Epithelial cell of proximal tubule (primary cell): ENCODE results near the gene TNFRSF18. TPM values are rescaled to one million over a fixed set of nuclear protein-coding genes. Genes with fewer than 3 reads are reported as not detected.

Source experiments
- DNase-seq: peaks from one replicate; pipeline ENCODE4 v3.0.0-alpha.2; 2011; ENCODE audit warnings: low read depth
- H3K4me3 ChIP-seq: 2 replicates; pipeline ENCODE4 v1.5.1; 2011; ENCODE audit warnings: low read depth, mild to moderate bottlenecking, low read length
- total RNA-seq: library from RNA; depleted of rRNA; stranded (reverse); fragments of >200 nt; gene quantifications from 2 replicates; pipeline ENCODE4 v1.2.3, GENCODE V29; 2015
- TF ChIP-seq, protein P1 (sequence below): conservative IDR thresholded peaks from 2 replicates; pipeline ENCODE4 v1.5.1; 2012; ENCODE audit warnings: low read depth, mild to moderate bottlenecking, low read length

Gene TNFRSF18
- total RNA-seq, 1 donor from 2014 or later, result 3.1 TPM

DNA sequence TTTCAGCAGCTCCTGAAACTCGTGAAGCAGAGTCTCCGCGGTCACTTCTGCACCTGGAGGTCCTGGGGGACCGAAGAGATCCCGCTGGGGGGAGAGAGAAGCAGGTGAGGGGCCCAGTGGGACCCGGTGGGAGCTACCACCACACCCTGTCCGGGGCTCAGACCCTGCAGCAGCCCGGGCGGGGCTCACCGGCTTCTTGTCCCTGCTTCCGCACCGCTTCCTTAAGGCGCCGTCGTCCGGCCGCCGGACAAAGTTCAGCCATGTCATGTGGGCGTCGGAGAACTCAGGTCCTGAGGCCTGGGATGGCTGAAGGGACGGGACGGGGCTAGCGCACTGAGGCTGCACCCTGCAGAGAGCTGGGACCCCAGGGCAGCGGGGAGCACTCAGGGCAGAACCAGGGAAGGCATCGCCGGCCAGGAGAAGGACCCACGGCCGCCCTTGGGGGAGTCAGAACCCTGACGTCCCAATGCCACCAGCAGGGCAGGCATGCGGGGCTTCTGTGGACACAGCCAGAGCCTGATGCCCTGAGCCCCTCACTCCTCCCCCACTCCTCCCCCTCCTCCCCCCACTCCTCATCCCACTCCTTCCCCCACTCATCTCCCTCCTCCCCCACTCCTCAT, 37.9 kb upstream of the TNFRSF18 start:
- DNase-seq, result no peak
- TF ChIP-seq, protein P1, sequence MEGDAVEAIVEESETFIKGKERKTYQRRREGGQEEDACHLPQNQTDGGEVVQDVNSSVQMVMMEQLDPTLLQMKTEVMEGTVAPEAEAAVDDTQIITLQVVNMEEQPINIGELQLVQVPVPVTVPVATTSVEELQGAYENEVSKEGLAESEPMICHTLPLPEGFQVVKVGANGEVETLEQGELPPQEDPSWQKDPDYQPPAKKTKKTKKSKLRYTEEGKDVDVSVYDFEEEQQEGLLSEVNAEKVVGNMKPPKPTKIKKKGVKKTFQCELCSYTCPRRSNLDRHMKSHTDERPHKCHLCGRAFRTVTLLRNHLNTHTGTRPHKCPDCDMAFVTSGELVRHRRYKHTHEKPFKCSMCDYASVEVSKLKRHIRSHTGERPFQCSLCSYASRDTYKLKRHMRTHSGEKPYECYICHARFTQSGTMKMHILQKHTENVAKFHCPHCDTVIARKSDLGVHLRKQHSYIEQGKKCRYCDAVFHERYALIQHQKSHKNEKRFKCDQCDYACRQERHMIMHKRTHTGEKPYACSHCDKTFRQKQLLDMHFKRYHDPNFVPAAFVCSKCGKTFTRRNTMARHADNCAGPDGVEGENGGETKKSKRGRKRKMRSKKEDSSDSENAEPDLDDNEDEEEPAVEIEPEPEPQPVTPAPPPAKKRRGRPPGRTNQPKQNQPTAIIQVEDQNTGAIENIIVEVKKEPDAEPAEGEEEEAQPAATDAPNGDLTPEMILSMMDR, result no peak
- peak overlapping the region; percentile 33 for H3K4me3 ChIP-seq

DNA sequence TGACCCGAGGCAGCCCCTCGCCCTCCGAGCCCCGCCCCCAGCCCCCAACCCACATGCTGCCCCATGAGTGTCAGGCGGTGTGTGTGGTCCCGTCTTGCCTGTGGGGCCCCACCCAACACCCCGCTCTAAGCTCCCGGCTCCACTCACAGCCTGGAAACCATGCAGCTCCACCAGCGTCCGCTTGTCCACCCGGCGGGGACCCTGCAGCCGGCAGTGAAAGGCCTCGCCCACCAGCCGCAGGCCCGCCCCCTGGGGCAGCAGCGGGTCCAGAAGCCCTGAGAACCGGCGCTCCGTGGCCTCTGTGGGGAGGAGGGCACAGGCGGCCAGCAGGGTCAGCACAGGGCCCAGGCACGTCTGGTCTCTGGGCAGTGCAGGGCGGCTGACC, 37.4 kb upstream of the TNFRSF18 start:
- no peak for DNase-seq
- TF ChIP-seq, protein P1, result no peak
- H3K4me3 ChIP-seq, result peak overlapping the region; percentile 33

DNA sequence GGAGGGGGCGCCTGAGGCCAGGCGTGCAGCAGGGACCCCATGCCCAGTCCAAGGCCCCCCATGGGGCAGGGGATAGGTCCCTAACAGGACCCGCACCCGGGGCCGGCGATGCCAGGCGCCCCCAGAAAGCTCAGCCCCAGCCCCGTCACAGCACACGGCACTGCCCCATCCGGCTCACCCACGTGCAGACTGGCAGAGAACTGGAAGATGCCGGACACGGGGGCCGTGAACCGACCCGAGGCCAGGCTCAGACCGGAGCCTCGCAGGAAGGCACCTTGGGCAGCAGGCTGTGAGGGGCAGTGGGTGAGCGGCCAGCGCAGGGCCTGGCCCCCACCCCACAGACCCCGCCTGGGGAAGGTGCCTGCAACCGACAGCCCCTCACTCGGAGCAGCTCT, 36.9 kb upstream of the TNFRSF18 start:
- TF ChIP-seq, protein P1, result no peak

DNA sequence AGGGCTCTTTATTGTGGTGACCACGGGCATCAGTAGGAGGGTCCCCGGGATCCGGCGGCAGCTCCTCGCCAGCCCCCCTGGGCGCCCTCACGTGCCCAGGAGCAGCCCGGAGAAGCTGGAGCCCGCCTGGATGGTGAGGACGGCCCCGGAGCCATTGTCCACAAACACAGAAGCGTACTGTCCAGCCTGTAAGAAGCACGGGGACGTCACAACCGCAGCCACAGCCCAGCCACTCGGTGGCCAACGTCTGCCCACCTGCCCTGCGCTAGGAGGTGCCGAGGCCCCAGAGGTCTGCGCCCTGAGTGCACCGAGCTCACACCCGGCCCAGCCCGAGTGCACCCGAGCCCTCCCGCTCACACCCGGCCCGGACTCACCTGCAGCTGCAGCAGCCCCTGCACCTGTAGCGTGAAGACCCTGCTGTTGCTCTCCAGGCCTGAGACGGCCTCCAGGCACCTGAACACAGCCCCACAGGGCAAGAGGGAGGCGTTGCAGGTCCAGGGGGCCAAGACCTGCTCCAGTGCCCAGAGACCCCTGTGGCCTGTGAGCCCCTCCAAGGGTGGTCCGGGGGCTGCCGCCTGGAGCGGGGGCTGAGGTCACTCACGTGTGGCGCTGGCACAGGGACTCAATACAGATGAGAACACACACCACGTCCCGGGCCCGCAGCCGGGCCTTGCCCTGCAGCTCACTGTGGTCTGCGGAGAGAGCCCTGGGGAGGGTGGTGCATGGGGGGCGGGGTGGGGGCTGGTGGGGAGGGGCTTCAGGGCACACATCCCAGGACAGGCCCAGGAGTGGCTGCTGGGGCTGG, 36.3 kb upstream of the TNFRSF18 start:
- no peak for DNase-seq
- no peak overlapping the region for H3K4me3 ChIP-seq
- TF ChIP-seq, protein P1, result no peak

More for the DNA sequence above, 36.9 kb upstream of the TNFRSF18 start:
- DNase-seq, result no peak
- H3K4me3 ChIP-seq, result no peak overlapping the region

DNA sequence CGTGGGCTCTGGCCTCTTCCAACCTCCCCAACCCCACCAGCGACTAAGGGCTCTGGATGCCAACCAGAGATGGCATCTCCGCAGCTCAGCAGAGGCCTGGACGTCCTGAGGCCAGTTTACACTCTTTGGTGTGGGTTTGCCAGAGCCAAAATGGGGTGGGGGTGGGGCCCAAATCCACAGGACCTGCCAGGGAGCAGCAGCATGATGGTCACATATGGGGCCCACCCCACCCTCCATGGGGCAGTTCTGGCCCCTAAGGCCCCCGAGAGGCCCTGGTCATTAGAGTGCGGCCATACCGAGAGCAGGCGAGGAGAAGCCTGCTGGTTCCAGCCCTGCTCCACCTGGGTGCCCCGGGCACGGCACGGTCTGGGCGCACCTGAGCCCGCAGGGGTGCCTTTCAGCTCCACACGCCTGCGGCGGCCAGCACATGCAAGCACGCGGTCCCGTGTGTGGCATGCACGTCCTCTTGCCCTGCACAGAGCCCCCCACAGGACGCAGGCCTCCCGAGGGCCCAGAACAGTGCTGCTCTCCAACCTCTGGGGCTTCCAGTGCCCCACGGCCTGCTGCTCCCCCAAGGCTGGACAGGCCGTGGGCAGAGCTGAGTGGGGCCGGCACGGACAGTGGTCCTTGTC, 35.3 kb upstream of the TNFRSF18 start:
- no peak for DNase-seq
- H3K4me3 ChIP-seq, result no peak overlapping the region
- TF ChIP-seq, protein P1, result no peak

DNA sequence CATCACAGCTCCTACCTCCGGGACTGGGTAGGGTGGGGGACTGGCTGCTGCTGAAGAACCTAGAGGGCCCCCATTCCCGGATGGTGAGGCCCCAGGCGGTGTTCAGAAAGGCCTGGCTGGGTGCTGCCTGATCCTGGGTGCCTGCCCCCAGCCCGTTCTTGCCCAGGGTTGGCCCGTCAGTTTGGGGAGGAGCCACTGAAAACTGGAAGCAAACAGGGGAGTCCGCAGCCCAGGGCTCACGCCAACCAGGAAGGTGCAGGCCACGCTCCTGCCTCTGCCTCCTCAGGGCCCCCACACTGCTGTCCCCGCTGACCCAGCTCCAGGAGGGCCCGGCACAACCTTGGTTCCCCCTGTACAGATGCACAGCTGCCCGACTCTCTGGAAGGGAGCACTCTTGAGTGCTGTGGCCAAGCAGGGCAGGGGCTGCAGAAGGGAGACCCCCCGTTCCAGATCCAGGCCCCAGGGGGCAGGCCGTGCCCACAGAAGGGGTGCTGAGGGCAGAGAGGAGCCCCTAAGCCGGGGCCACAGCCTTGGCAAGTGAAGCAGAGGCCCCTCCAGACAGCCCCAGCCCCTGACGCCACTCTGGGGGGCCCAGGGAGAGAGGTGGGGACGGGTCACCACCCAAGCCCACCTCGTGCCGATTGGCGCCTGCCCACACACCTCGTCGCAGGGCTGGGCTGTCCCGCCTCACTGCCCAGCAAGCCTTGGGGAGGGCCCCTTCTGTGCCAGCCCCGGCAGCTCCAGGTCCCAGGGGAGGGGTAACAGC, 34.6 kb upstream of the TNFRSF18 start:
- no peak for DNase-seq
- no peak overlapping the region for H3K4me3 ChIP-seq
- TF ChIP-seq, protein P1, result no peak
